Measurements from ENCODE around the gene CABLES2. TPM values are rescaled to one million over a fixed set of nuclear protein-coding genes. Genes with fewer than 3 reads are reported as not detected.

Gene CABLES2
- total and polyA plus RNA-seq, 9 of the 15 experiments (the other 6 are each of a cell fraction or from before 2014, with no cell fraction given) = 0.46 to 4.2 (median 1.6) TPM

DNA sequence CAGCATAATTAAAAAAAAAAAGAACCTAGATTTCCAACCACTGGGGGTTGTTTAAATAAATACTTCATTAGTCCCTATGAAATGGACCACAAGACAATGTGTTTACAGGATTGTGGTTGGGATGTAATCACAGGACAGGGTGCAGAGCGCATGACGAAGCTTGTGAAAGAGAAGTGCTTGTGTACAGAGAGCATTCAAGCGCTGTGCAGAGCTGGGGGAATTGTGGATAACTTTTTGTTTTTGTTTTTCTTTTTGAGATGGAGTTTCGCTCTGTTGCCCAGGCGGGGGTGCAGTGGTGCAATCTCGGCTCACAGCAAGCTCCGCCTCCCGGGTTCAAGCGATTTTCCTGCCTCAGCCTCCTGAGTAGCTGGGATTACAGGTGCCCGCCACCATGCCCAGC lies 62.3 kb downstream of the CABLES2 start:
- 92% methylated on average over 10 of the region's 10 CpGs for WGBS (ENCODE audit: insufficient coverage, low coverage, missing lambda C conversion rate)

More for the DNA sequence above, 62.3 kb downstream of the CABLES2 start:
- DNase-seq (ENCODE audit: extremely low read depth in 1 of 4, low spot score in 3 of 4) (no peak), ATAC-seq (no peak), FAIRE-seq (no peak)
- in situ Hi-C loops (cut with MboI) = no loop called here
- intact Hi-C loops (cut with micrococcal nuclease) = no loop called here
- Histone ChIP-seq H2AFZ (ENCODE audit: low read depth, low read length) (no peak overlapping the region), H3K27me3 (ENCODE audit: control insufficient read depth in 2 of 2, insufficient read depth in 2 of 2, low read length in 2 of 2) (no peaks in the 10 kb centered on the region), H4K20me1 (replicated peaks; ENCODE audit: control insufficient read depth, insufficient read depth, low read length) (no peaks in the 10 kb centered on the region), H3K4me2 (ENCODE audit: insufficient read depth, low read length) (no peak overlapping the region), H3K79me2 (ENCODE audit: control insufficient read depth, insufficient read depth, low read length) (no peaks in the 10 kb centered on the region), H3K9me1 (ENCODE audit: control insufficient read depth, insufficient read depth, low read length) (peaks cover under 1% of the 10 kb centered on the region), H3K4me1 (replicated peaks in 1 of 2; ENCODE audit: control insufficient read depth in 2 of 2, insufficient read depth in 2 of 2, low read length in 2 of 2) (peaks cover 0 to 4% of the 10 kb centered on the region in 2 experiments; a peak in 1 of 5 replicates), H3K4me3 (no peak overlapping the region), H3K9ac (ENCODE audit: insufficient read depth in 1 of 2, low read depth in 2 of 2, low read length in 2 of 2) (no peak overlapping the region), H3K27ac (ENCODE audit: extremely low read depth, low read depth, low read length) (no peak overlapping the region), H3K9me3 (replicated peaks; ENCODE audit: control insufficient read depth, insufficient read depth, low read depth, low read length) (no peaks in the 10 kb centered on the region), H3K36me3 (ENCODE audit: control insufficient read depth, insufficient read depth, low read length) (peaks cover 62% of the 10 kb centered on the region)
- CTCF ChIA-PET (ENCODE audit: low intra/inter-chr PET ratio) = no interaction called here
- no peak for TF ChIP-seq TEAD1 (CRISPR knock-in tag; IDR thresholded peaks at IDR 0.05)
- no peak for TF ChIP-seq CEBPZ (IDR thresholded peaks at IDR 0.05; ENCODE audit: borderline replicate concordance, low read depth, low read length)
- TF ChIP-seq PHF8 (IDR thresholded peaks at IDR 0.05; ENCODE audit: borderline replicate concordance, low read length) = no peak
- TF ChIP-seq, protein P1, sequence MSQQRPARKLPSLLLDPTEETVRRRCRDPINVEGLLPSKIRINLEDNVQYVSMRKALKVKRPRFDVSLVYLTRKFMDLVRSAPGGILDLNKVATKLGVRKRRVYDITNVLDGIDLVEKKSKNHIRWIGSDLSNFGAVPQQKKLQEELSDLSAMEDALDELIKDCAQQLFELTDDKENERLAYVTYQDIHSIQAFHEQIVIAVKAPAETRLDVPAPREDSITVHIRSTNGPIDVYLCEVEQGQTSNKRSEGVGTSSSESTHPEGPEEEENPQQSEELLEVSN (IDR thresholded peaks at IDR 0.05; ENCODE audit: borderline replicate concordance in 1 of 2, extremely low read depth in 1 of 2, insufficient read depth in 1 of 2, insufficient read length in 1 of 2, low read depth in 1 of 2, low read length in 1 of 2, poor library complexity in 1 of 2, severe bottlenecking in 1 of 2) = no peak
- BruUV-seq (replicated peaks) = no TSS peak
- POLR2A ChIA-PET = interaction anchor here (1.2 kb wide), 1 partner anchor 10 kb away, joined by 3 read pairs; no protein-coding TSS in a partner anchor

All from K562 (cell line).